NT2/D1 (cell line): ENCODE data around the gene RPSA.

Source experiments
- YY1 ChIP-seq: IDR thresholded peaks from 2 replicates; pipeline ENCODE4 v1.6.1; 2011; ENCODE audit not compliant: insufficient read length, insufficient read depth
- ZNF274 ChIP-seq: IDR thresholded peaks from 2 replicates; pipeline ENCODE4 v1.6.1; 2011; ENCODE audit warnings: mild to moderate bottlenecking, low read depth, low read length

DNA sequence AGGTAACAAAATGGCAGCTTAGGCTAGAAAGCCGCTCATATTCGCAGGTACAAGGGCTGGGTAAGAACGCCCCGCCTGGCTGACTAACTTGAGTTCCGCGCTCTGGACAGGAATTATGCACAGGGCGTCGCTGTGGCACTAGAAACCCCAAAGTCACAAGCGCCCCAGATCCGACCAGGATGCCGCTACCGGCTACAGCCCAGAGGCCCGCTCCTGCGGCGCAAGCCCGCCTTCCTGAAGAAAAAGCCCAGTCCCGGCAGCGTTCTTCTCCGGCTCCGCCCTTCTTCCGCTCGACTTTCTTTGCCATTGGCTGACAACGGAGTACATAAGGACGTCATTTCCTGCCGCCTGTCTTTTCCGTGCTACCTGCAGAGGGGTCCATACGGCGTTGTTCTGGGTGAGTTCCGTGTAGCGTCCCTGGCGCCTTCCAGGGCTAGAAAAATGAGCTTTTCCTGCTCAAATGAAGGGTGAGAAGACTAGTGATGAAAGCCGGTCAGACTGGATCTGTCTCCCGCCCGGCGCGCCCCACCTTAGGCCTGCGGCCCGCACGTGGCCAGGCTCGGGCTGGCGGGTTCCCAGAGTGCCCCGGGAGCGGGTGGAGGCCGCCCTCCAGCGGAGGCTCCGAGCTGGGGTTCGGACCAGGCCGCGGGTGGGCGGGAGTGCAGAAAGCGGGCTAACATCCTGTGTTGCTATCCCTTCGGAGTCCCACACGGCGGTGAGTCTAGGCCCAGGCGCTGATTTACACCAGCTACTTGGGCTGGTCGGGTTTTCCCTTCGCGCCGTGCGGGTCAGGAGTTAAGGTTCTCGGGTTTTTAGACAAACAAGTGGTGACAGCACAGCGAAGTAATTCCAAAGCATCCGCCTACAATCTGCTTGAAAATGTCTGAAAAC lies at the start of gene RPSA:
- no peak for TF ChIP-seq YY1
- TF ChIP-seq ZNF274: no peak
